Breast epithelium (tissue), 4 donors: Measurements from ENCODE around the gene ZNF462. TPM values are rescaled to one million over a fixed set of nuclear protein-coding genes. Genes with fewer than 3 reads are reported as not detected.

Experiments used
- DNase-seq, 2 donors: peaks; one replicate each; pipeline ENCODE4 v3.0.0-alpha.2; 2019; ENCODE audit warnings: low spot score in 2 of 2
- H3K27ac ChIP-seq, 2 donors: fragments of 200-600 bp; sonication (generic) in 1 of 2; one replicate each; pipeline ENCODE4 v1.5.1; 2016 to 2019; ENCODE audit warnings: mild to moderate bottlenecking in 1 of 2
- H3K27me3 ChIP-seq, 2 donors: fragments of 200-600 bp; sonication (generic) in 1 of 2; one replicate each; pipeline versions ENCODE4 v1.5.1 to v1.6.0; 2017 to 2019; ENCODE audit warnings: control low read depth in 1 of 2, mild to moderate bottlenecking in 1 of 2
- H3K36me3 ChIP-seq: fragments of 200-600 bp; one replicate; pipeline ENCODE4 v1.5.1; 2019
- H3K4me1 ChIP-seq, 2 donors: fragments of 200-600 bp; sonication (generic); one replicate each; pipeline ENCODE4 v1.5.1; 2016 to 2019; ENCODE audit warnings: control low read depth in 1 of 2
- H3K4me3 ChIP-seq, 3 donors: fragments of 200-600 bp; sonication (generic); 1 replicate in 2 of 3; 2 replicates in 1 of 3; pipeline ENCODE4 v1.5.1; 2016 to 2019; ENCODE audit warnings: mild to moderate bottlenecking in 3 of 3, moderate library complexity in 2 of 3
- H3K9me3 ChIP-seq, 2 donors: fragments of 200-600 bp; sonication (generic) in 1 of 2; one replicate each; pipeline ENCODE4 v1.5.1; 2016 to 2019; ENCODE audit warnings: control low read depth in 1 of 2
- CTCF ChIP-seq, 3 donors: fragments of 450-650 bp; IDR thresholded peaks; one replicate each; pipeline ENCODE4 v1.5.1; 2016 to 2017; ENCODE audit warnings: antibody characterized with exemption in 3 of 3, mild to moderate bottlenecking in 3 of 3, moderate library complexity in 3 of 3
- POLR2A ChIP-seq: fragments of 450-650 bp; IDR thresholded peaks from one replicate; pipeline ENCODE4 v1.6.1; 2016; ENCODE audit warnings: antibody characterized with exemption, mild to moderate bottlenecking, moderate library complexity
- POLR2AphosphoS5 ChIP-seq, 3 donors: sonication (generic); formaldehyde crosslinking; IDR thresholded peaks; one replicate each; pipeline ENCODE4 v1.6.1; 2017; ENCODE audit warnings: antibody characterized with exemption in 3 of 3
- intact Hi-C: fragments of 100-400 bp; cut with DNase I; formaldehyde crosslinking; loops from one replicate; pipeline ENCODE4 v1.15.1; 2023; ENCODE audit warnings: low total_unique reads
- total RNA-seq, 3 donors: library from RNA; depleted of rRNA; stranded (reverse); fragments of >200 nt; gene quantifications; one replicate each; pipeline ENCODE4 v1.1.0, GENCODE V29; 2016

ZNF462 gene
- total RNA-seq, 3 donors from 2014 or later: 9.0 to 36.4 (median 20.6) TPM

DNA sequence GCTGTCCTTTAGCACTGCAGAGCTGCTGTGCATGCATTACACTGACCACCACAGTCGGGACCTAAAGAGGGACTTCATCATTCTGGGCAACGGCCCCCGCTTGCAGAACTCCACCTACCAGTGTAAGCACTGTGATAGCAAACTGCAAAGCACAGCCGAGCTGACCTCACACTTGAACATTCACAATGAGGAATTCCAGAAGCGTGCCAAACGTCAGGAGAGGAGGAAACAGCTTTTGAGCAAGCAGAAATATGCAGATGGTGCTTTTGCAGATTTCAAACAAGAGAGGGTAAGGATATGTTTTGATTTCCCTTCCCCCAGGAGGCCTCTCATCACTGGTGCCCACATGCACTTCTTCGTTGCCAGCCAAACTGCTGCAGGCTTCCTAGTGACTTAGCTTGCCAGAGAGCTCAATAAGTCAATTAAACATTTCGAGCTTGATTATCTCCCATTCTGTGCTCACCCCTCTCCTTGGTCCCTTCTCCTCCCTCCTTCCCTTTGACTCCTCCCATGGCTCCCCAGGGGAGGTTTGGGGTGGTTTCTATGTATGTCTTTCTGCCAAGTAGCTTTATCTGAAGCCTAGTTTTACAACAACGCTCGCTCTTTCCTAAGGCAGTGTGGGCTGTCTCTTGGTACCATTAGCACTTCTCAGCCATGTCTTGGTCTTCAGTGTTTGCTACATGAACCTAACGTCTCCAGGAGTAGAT is 66.7 kb downstream of the ZNF462 start:
- Histone ChIP-seq H3K4me1 (no peaks in the 10 kb centered on the region), H3K9me3 (no peaks in the 10 kb centered on the region), H3K36me3 (peaks cover 1% of the 10 kb centered on the region), H3K4me3 (no peak overlapping the region), H3K27ac (no peak overlapping the region), H3K27me3 (no peaks in the 10 kb centered on the region)
- intact Hi-C loops: no loop called here
- no peak for DNase-seq
- TF ChIP-seq POLR2A (no peak), CTCF (IDR thresholded peaks at IDR 0.05) (no peak), POLR2AphosphoS5 (IDR thresholded peaks at IDR 0.05) (no peak)

DNA sequence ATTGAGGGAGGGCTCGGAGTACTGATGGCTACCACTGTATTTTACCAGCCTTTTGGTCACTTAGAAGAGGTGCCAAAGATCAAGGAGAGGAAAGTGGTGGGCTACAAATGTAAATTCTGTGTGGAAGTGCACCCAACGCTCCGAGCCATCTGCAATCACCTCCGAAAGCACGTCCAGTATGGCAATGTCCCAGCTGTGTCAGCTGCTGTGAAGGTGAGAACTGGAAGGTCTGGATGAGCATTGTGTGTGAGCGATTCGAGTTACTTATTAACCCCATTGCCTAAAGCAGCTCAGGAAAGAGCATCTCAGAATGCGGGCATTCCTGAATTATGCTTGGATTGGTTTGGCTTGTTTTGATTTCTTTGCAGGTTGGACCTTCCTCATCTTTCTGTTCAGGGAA is 67.5 kb downstream of the ZNF462 start:
- no peak overlapping the region for H3K4me3 ChIP-seq
- no peaks in the 10 kb centered on the region for H3K27me3 ChIP-seq
- no peaks in the 10 kb centered on the region for H3K4me1 ChIP-seq
- peaks cover 3% of the 10 kb centered on the region for H3K36me3 ChIP-seq
- H3K27ac ChIP-seq: no peak overlapping the region
- DNase-seq: no peak
- H3K9me3 ChIP-seq: no peaks in the 10 kb centered on the region
- TF ChIP-seq POLR2A: no peak
- TF ChIP-seq CTCF (IDR thresholded peaks at IDR 0.05): no peak
- TF ChIP-seq POLR2AphosphoS5 (IDR thresholded peaks at IDR 0.05): no peak
- intact Hi-C loops: no loop called here

DNA sequence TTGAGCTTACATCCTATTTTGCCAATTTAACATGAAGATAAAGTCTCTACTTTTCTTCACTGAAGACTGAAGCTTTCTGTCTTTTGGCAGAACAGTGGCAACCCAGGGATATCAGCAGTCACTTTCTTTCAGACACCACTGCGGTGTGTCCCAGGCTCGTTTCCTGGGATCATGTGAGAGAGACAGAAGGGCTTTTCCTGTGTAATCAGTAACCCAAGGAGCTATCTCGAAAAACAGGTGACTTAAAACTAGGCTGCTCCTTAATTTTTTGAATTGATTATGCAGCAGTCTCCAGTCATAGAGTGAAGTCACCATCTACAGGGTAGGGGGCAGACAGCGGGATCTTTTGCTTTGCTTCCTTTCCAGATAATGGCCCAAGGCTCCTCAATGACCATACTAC is 68.5 kb downstream of the ZNF462 start:
- intact Hi-C loops: no loop called here
- Histone ChIP-seq H3K4me1 (no peaks in the 10 kb centered on the region), H3K36me3 (peaks cover 3% of the 10 kb centered on the region), H3K4me3 (no peak overlapping the region), H3K27me3 (no peaks in the 10 kb centered on the region), H3K9me3 (no peaks in the 10 kb centered on the region), H3K27ac (no peak overlapping the region)
- no peak for DNase-seq
- TF ChIP-seq CTCF (IDR thresholded peaks at IDR 0.05): no peak
- no peak for TF ChIP-seq POLR2AphosphoS5 (IDR thresholded peaks at IDR 0.05)
- TF ChIP-seq POLR2A: no peak

DNA sequence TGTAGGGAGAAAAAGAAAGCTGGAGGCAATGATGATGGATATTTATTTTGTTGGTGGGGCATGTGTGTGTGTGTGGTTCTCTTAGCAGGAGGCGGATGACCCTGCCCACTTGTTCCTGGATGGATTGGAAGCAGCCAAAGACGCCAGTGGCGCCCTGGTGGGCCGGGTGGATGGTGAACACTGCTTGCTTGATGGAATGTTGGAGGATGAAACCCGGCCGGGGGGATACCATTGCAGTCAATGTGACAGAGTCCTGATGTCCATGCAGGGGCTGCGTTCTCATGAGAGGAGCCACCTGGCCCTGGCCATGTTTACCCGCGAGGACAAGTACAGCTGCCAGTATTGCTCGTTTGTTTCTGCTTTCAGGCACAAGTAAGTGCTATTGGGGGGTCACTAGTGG is 69.2 kb downstream of the ZNF462 start:
- DNase-seq: no peak
- Histone ChIP-seq H3K27me3 (no peaks in the 10 kb centered on the region), H3K27ac (no peak overlapping the region), H3K9me3 (no peaks in the 10 kb centered on the region), H3K36me3 (peaks cover 5% of the 10 kb centered on the region), H3K4me3 (no peak overlapping the region), H3K4me1 (no peaks in the 10 kb centered on the region)
- TF ChIP-seq CTCF (IDR thresholded peaks at IDR 0.05) (no peak), POLR2AphosphoS5 (IDR thresholded peaks at IDR 0.05) (no peak), POLR2A (no peak)
- intact Hi-C loops: no loop called here

DNA sequence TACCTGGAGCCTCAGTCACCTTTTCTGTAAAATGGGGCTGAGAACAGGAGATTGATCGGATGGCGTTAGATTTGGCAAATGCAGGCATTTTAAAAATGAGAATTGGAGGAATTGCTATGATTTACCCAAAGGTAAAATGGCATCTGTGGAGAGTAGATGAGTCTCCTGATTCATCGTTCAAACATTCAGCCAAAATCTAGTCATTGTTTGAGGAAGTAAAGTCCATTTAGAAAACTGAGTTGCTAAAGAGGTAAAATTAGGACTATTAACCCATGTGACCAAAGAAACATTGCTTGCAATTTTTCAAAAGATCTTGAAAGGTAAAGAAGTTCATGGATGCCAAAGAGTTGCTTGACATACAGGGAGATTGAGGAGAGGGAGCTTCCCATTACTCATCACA is 69.7 kb downstream of the ZNF462 start:
- no peak for DNase-seq
- Histone ChIP-seq H3K4me1 (no peaks in the 10 kb centered on the region), H3K36me3 (peaks cover 7% of the 10 kb centered on the region), H3K4me3 (no peak overlapping the region), H3K27ac (no peak overlapping the region), H3K9me3 (no peaks in the 10 kb centered on the region), H3K27me3 (no peaks in the 10 kb centered on the region)
- intact Hi-C loops: no loop called here
- TF ChIP-seq POLR2AphosphoS5 (IDR thresholded peaks at IDR 0.05) (no peak), CTCF (IDR thresholded peaks at IDR 0.05) (no peak), POLR2A (no peak)
